Colonic mucosa (tissue), 4 donors: Measurements from ENCODE around the gene ARHGAP15. TPM values are rescaled to one million over a fixed set of nuclear protein-coding genes. Genes with fewer than 3 reads are reported as not detected.
"Not testable (repeated sequence)": the region's sequence is repeated elsewhere in the genome, so short reads cannot be mapped to it uniquely, and the experiment has no call there.

Source experiments
- DNase-seq: peaks from one replicate; pipeline ENCODE4 v3.0.0-alpha.2; 2020
- H3K27ac ChIP-seq: fragments of 200-600 bp; one replicate; pipeline ENCODE4 v1.8.0; 2021
- H3K27me3 ChIP-seq: fragments of 200-600 bp; one replicate; pipeline ENCODE4 v1.8.0; 2021
- H3K36me3 ChIP-seq: fragments of 200-600 bp; one replicate; pipeline ENCODE4 v1.8.0; 2021
- H3K4me1 ChIP-seq: fragments of 200-600 bp; one replicate; pipeline ENCODE4 v1.8.0; 2021; ENCODE audit warnings: mild to moderate bottlenecking
- H3K4me3 ChIP-seq: fragments of 200-600 bp; one replicate; pipeline ENCODE4 v1.8.0; 2021
- H3K9ac ChIP-seq, 2 donors: one replicate each; pipeline ENCODE4 v1.7.0; 2013; ENCODE audit warnings: control low read depth in 2 of 2, low read depth in 2 of 2, low read length in 2 of 2
- H3K9me3 ChIP-seq: fragments of 200-600 bp; one replicate; pipeline ENCODE4 v1.8.0; 2021
- intact Hi-C: fragments of 100-400 bp; cut with DNase I; formaldehyde crosslinking; loops from one replicate; pipeline ENCODE4 v1.14.1; 2022
- total RNA-seq, 2 donors: library from RNA; stranded (reverse); fragmentation: NEBNext Ultra II Directional in 1 of 2; extraction: Animal tissue kit (Norgen Biotek cat#: 25700) in 1 of 2; gene quantifications; one replicate each; pipeline ENCODE4 v1.2.1, GENCODE V29; 2021
- TF ChIP-seq, protein P1 (sequence below): fragments of 200-600 bp; IDR thresholded peaks from one replicate; pipeline ENCODE4 v1.8.0; 2022; ENCODE audit warnings: antibody characterized with exemption, mild to moderate bottlenecking
- donor health status: healthy.
- donor health status: DM: no; HTN: no; CAD: no.
- donor health status: DM: no; HTN: no; CAD: no.

Gene ARHGAP15
- total RNA-seq, 2 donors from 2014 or later = 1.6 to 3.7 TPM

DNA sequence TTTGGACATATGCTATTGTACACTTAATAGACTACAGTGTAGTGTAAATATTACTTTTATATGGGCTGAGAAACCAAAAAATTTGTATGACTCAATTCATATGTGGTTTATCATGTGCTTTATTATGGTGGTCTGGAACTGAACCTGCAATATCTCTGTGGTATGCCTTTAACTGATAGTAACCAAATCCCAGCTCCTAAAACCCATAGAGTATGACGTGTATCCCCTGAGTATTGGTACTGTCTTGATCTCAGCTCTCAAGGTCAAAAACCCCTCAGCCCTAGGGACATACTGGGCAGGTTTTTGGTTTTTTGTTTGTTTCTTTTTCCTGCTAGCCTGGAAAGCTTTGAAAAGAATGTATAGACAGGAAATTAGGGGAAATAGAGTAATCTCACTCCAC lies 42.2 kb upstream of the ARHGAP15 start:
- Histone ChIP-seq H3K27me3 (no peaks in the 10 kb centered on the region), H3K36me3 (no peaks in the 10 kb centered on the region), H3K9me3 (no peaks in the 10 kb centered on the region), H3K4me1 (no peaks in the 10 kb centered on the region), H3K27ac (no peak overlapping the region), H3K4me3 (no peak overlapping the region), H3K9ac (no peak overlapping the region)
- intact Hi-C loops = no loop called here
- TF ChIP-seq, protein P1, sequence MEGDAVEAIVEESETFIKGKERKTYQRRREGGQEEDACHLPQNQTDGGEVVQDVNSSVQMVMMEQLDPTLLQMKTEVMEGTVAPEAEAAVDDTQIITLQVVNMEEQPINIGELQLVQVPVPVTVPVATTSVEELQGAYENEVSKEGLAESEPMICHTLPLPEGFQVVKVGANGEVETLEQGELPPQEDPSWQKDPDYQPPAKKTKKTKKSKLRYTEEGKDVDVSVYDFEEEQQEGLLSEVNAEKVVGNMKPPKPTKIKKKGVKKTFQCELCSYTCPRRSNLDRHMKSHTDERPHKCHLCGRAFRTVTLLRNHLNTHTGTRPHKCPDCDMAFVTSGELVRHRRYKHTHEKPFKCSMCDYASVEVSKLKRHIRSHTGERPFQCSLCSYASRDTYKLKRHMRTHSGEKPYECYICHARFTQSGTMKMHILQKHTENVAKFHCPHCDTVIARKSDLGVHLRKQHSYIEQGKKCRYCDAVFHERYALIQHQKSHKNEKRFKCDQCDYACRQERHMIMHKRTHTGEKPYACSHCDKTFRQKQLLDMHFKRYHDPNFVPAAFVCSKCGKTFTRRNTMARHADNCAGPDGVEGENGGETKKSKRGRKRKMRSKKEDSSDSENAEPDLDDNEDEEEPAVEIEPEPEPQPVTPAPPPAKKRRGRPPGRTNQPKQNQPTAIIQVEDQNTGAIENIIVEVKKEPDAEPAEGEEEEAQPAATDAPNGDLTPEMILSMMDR = no peak
- no peak for DNase-seq

DNA sequence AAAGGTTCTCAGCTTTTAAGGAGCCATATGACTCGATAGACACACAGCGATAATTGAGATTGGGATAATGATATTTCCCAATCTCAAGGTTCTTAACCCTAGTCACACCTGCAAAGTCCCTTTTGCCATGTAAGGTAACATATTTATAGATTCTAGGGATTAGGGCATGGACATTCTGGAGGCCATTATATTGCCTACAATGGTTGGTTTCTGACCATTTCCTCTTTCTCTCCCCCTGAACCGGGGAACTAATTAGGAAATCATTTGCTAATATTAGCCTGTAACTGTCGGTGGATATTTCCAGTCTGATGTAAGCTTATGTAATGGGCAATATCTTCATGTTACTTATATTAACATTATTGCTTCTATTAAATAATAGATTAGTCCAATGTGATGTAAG lies 40.8 kb upstream of the ARHGAP15 start:
- Histone ChIP-seq H3K27ac (no peak overlapping the region), H3K27me3 (no peaks in the 10 kb centered on the region), H3K9me3 (no peaks in the 10 kb centered on the region), H3K4me1 (no peaks in the 10 kb centered on the region), H3K4me3 (no peak overlapping the region), H3K9ac (no peak overlapping the region), H3K36me3 (no peaks in the 10 kb centered on the region)
- intact Hi-C loops = no loop called here
- TF ChIP-seq, protein P1 = no peak
- DNase-seq = no peak

DNA sequence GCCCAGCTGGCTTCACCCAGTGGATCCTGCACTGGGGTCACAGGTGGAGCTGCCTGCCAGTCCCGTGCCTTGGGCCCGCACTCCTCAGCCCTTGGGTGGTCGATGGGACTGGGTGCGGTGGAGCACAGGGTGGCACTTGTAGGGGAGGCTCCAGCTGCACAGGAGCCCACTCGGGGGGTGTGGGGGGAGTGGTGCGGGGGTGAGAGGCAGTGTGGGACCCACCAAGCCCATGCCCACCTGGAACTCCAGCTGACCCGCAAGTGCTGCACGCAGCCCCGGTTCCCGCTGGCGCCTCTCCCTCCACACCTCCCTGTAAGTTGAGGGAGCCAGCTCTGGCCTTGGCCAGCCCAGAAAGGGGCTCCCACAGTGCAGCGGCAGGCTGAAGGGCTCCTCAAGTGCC lies 39.7 kb upstream of the ARHGAP15 start:
- intact Hi-C loops, H3K9ac ChIP-seq, H3K9me3 ChIP-seq, DNase-seq, H3K4me1 ChIP-seq, H3K36me3 ChIP-seq, H3K4me3 ChIP-seq, H3K27me3 ChIP-seq, H3K27ac ChIP-seq: not testable (repeated sequence)

DNA sequence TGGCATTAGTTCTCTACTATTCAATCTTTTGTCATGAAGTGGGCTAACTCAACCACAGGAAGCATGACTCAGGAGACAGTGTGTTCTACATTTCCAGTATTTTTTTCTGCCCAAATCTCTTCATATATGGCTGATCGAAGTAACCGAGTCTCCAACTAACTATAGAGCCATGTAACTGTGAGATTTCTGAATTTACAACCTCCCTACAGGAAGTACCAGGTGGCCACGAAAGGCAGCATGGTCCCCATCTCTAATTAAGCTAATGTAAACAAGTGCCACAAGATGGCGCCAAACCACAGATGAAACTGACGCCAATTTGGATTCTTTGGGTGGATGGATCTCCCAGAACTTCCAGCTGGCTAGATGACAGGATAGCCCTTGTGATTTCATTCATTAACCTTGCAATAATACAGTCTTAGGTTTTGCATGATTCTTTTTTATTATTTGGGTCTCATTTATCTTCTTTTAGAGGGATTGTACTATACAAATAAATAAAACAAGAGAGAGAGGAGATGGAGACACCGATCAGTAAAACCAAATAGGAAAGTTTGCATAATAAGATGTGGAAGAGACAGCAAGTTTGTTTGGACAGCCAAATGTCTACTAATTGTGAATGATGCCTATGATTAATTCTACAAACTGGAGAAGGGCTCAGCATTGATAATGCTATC lies 18.3 kb upstream of the ARHGAP15 start:
- TF ChIP-seq, protein P1 = peak; percentile 60
- Histone ChIP-seq H3K36me3 (no peaks in the 10 kb centered on the region), H3K4me3 (no peak overlapping the region), H3K9ac (no peak overlapping the region), H3K4me1 (no peaks in the 10 kb centered on the region), H3K27me3 (no peaks in the 10 kb centered on the region), H3K9me3 (no peaks in the 10 kb centered on the region), H3K27ac (no peak overlapping the region)
- DNase-seq = peak; percentile 57
- intact Hi-C loops = loop anchor here (10.0 kb wide), 1 partner anchor 144 kb away; no protein-coding TSS in a partner anchor

DNA sequence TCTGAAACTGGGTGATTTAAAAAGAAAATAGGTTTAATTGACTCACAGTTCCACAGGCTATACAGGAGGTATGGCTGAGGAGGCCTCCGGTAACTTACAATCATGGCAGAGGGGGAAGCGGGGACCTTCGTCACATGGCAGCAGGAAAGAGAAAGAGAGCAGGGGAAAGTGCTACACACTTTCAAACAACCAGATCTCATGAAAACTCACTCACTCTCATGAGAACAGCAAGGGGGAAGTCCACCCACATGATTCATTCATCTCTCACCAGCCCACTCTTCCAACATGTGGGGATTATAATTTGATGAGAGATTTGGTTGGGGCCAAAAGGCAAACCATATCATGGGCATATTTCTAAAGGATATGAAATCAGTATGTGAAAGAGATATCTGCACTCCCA lies 12.0 kb upstream of the ARHGAP15 start:
- Histone ChIP-seq H3K36me3 (no peaks in the 10 kb centered on the region), H3K9me3 (no peaks in the 10 kb centered on the region), H3K27ac (no peak overlapping the region), H3K27me3 (no peaks in the 10 kb centered on the region), H3K9ac (no peak overlapping the region), H3K4me3 (no peak overlapping the region), H3K4me1 (no peaks in the 10 kb centered on the region)
- no peak for DNase-seq
- TF ChIP-seq, protein P1 = no peak
- intact Hi-C loops = loop anchor here (10.0 kb wide), 1 partner anchor 138 kb away; no protein-coding TSS in a partner anchor

DNA sequence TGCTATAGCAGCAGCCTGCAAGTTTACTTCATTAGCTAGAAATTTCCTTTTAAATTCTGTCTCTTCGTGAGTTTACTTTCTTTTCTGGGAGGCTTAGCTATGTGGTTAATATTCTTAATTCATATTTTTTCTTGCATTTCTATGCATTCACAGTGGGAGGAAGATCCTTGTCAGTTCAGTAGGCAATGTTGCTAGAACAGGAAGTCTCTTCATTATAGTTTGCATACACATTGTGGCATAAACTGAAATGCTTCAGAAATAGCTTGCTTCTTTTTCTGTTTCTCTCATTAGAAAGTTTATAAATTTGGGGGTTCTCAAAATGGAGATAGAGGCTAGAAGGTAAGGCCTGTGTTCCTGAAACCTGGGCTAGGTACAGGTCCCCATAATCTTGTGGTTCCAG lies 8.1 kb upstream of the ARHGAP15 start:
- H3K36me3 ChIP-seq = no peaks in the 10 kb centered on the region
- no peak for DNase-seq
- no peaks in the 10 kb centered on the region for H3K27me3 ChIP-seq
- H3K9me3 ChIP-seq = no peaks in the 10 kb centered on the region
- intact Hi-C loops = no loop called here
- H3K27ac ChIP-seq = no peak overlapping the region
- TF ChIP-seq, protein P1 = no peak
- H3K9ac ChIP-seq = no peak overlapping the region
- no peaks in the 10 kb centered on the region for H3K4me1 ChIP-seq
- H3K4me3 ChIP-seq = no peak overlapping the region
